ENCODE data around the gene ISLR2. TPM values are rescaled to one million over a fixed set of nuclear protein-coding genes. Genes with fewer than 3 reads are reported as not detected.
"Not testable (repeated sequence)": the region's sequence is repeated elsewhere in the genome, so short reads cannot be mapped to it uniquely, and the experiment has no call there.

ISLR2 gene
- total RNA-seq = 1 to 10 TPM in 3 of 4 donors, under 1 TPM in 1; 0.83 to 4.9 (median 1.2) TPM

- Histone ChIP-seq H3K4me1 (peaks cover 52 to 73% (median 64%) of the 10 kb centered on the region in 4 donors), H3K27me3 (peaks cover 0 to 98% (median 71%) of the 10 kb centered on the region in 4 donors)
- DNase-seq (ENCODE audit: extremely low spot score) = no peak
These were observed at the start of gene ISLR2 for GRCh38 chr15:74130155-74130848. ISLR2 (plus strand) TSS chr15:74130586; CDS start chr15:74132755, 2,169 bp downstream.

GRCh38 chr15:74082450-74082849 lies 47.9 kb upstream of the ISLR2 start, which contains the start of gene GOLGA6A:
GOLGA6A (minus strand) TSS chr15:74082550; CDS start chr15:74082509, 41 bp downstream.
- H3K9me3 ChIP-seq; H3K36me3 ChIP-seq; H3K4me3 ChIP-seq; H3K27ac ChIP-seq (replicated peaks in 1 of 4); H3K4me1 ChIP-seq; DNase-seq (ENCODE audit: extremely low spot score); H3K27me3 ChIP-seq; intact Hi-C loops (cut with DNase I): not testable (repeated sequence)
- WGBS = no CpG with 5 or more reads among the region's 7 CpGs

More at GRCh38 chr15:74130155-74130848, at the start of gene ISLR2:
- 4% methylated on average over 21 of the region's 53 CpGs for WGBS
- Histone ChIP-seq H3K9me3 (no peaks in the 10 kb centered on the region), H3K36me3 (no peaks in the 10 kb centered on the region), H3K27ac (replicated peaks in 1 of 4) (peak within 1 kb of the TSS in 3 of 4 donors; percentile 44 to 66 (median 48)), H3K4me3 (peak within 1 kb of the TSS; percentile 49 to 64 (median 51))
- TF ChIP-seq POLR2AphosphoS5 (IDR thresholded peaks at IDR 0.05) = no peak
- no peak for TF ChIP-seq CTCF (IDR thresholded peaks at IDR 0.05)
- no peak for TF ChIP-seq EP300 (IDR thresholded peaks at IDR 0.05)
- no peak for TF ChIP-seq POLR2A (IDR thresholded peaks at IDR 0.05; ENCODE audit: low read depth)
- intact Hi-C loops (cut with DNase I) = no loop called here

- H3K27me3 ChIP-seq; H3K9me3 ChIP-seq; DNase-seq (ENCODE audit: extremely low spot score); H3K4me3 ChIP-seq; H3K27ac ChIP-seq (replicated peaks in 1 of 4); H3K4me1 ChIP-seq; H3K36me3 ChIP-seq; intact Hi-C loops (cut with DNase I): not testable (repeated sequence)
- WGBS = no CpG with 5 or more reads among the region's 2 CpGs
These were observed 35.8 kb upstream of the ISLR2 start for GRCh38 chr15:74094567-74094966.

- H3K27me3 ChIP-seq; H3K27ac ChIP-seq (replicated peaks in 1 of 4); intact Hi-C loops (cut with DNase I); H3K36me3 ChIP-seq; DNase-seq (ENCODE audit: extremely low spot score); H3K4me3 ChIP-seq; H3K9me3 ChIP-seq; H3K4me1 ChIP-seq: not testable (repeated sequence)
- WGBS = no CpG with 5 or more reads among the region's 10 CpGs
These were observed 34.8 kb upstream of the ISLR2 start for GRCh38 chr15:74095610-74096009.

- H3K27ac ChIP-seq (replicated peaks in 1 of 4); H3K9me3 ChIP-seq; intact Hi-C loops (cut with DNase I); DNase-seq (ENCODE audit: extremely low spot score); H3K4me1 ChIP-seq; H3K4me3 ChIP-seq; H3K27me3 ChIP-seq; H3K36me3 ChIP-seq: not testable (repeated sequence)
- no CpG with 5 or more reads among the region's 27 CpGs for WGBS
These were observed 33.5 kb upstream of the ISLR2 start for GRCh38 chr15:74096753-74097474.

- H3K4me1 ChIP-seq; H3K9me3 ChIP-seq; H3K36me3 ChIP-seq; intact Hi-C loops (cut with DNase I); H3K27me3 ChIP-seq: not testable (repeated sequence)
- H3K4me3 ChIP-seq = peak overlapping the region; percentile 44 to 64 (median 53)
- peak overlapping the region; percentile 50 to 73 (median 68) for H3K27ac ChIP-seq (replicated peaks in 1 of 4)
- DNase-seq (ENCODE audit: extremely low spot score) = peak; percentile 95
- TF ChIP-seq POLR2A (IDR thresholded peaks at IDR 0.05; ENCODE audit: low read depth) (peak; percentile 13), CTCF (IDR thresholded peaks at IDR 0.05) (peak in 1 of 3 experiments; percentile 32), POLR2AphosphoS5 (IDR thresholded peaks at IDR 0.05) (peak; percentile 65 to 91)
- 0% methylated on average over 1 of the region's 45 CpGs for WGBS
These were observed 30.2 kb upstream of the ISLR2 start for GRCh38 chr15:74099963-74100733.

Measured in esophagus muscularis mucosa (tissue), 4 donors.